Measurements from ENCODE around the gene MATCAP1.
A peak's percentile ranks its signal among the peaks of the same experiment; 100 is the strongest.

The MATCAP1 gene

GRCh38 chr16:67150047-67150832, 33.5 kb downstream of the MATCAP1 start:
- TF ChIP-seq CTCF (IDR thresholded peaks at IDR 0.05; ENCODE audit: low read depth, low read length, missing control alignments) = no peak
- peak overlapping the region; percentile 50 for H3K4me3 ChIP-seq (replicated peaks; ENCODE audit: low read depth, low read length)
- no peak for DNase-seq (ENCODE audit: extremely low read depth, low read depth)

- H3K4me3 ChIP-seq (replicated peaks; ENCODE audit: low read depth, low read length) = no peak overlapping the region
- no peak for TF ChIP-seq CTCF (IDR thresholded peaks at IDR 0.05; ENCODE audit: low read depth, low read length, missing control alignments)
- no peak for DNase-seq (ENCODE audit: extremely low read depth, low read depth)
Observed at GRCh38 chr16:67149276-67150046, 34.3 kb downstream of the MATCAP1 start.

GRCh38 chr16:67148656-67149275, 35.0 kb downstream of the MATCAP1 start:
- no peak overlapping the region for H3K4me3 ChIP-seq (replicated peaks; ENCODE audit: low read depth, low read length)
- DNase-seq (ENCODE audit: extremely low read depth, low read depth) = no peak
- TF ChIP-seq CTCF (IDR thresholded peaks at IDR 0.05; ENCODE audit: low read depth, low read length, missing control alignments) = no peak

GRCh38 chr16:67148221-67148620, 35.5 kb downstream of the MATCAP1 start:
- H3K4me3 ChIP-seq (replicated peaks; ENCODE audit: low read depth, low read length) = no peak overlapping the region
- TF ChIP-seq CTCF (IDR thresholded peaks at IDR 0.05; ENCODE audit: low read depth, low read length, missing control alignments) = no peak
- DNase-seq (ENCODE audit: extremely low read depth, low read depth) = no peak

- no peak for DNase-seq (ENCODE audit: extremely low read depth, low read depth)
- H3K4me3 ChIP-seq (replicated peaks; ENCODE audit: low read depth, low read length) = no peak overlapping the region
- no peak for TF ChIP-seq CTCF (IDR thresholded peaks at IDR 0.05; ENCODE audit: low read depth, low read length, missing control alignments)
Observed at GRCh38 chr16:67147437-67148140, 36.2 kb downstream of the MATCAP1 start.

GRCh38 chr16:67146523-67147357, 37.0 kb downstream of the MATCAP1 start:
- DNase-seq (ENCODE audit: extremely low read depth, low read depth) = no peak
- H3K4me3 ChIP-seq (replicated peaks; ENCODE audit: low read depth, low read length) = no peak overlapping the region
- no peak for TF ChIP-seq CTCF (IDR thresholded peaks at IDR 0.05; ENCODE audit: low read depth, low read length, missing control alignments)
